HG02759 (cell line): ENCODE measurements around the gene RNF157.

Experiments used
- ATAC-seq: cut with Tn5 transposase; IDR thresholded peaks from one replicate; pipeline ENCODE4 v1.9.1; 2021; ENCODE audit warnings: mild to moderate bottlenecking, moderate library complexity; ENCODE audit not compliant: unreplicated experiment

The RNF157 gene

DNA sequence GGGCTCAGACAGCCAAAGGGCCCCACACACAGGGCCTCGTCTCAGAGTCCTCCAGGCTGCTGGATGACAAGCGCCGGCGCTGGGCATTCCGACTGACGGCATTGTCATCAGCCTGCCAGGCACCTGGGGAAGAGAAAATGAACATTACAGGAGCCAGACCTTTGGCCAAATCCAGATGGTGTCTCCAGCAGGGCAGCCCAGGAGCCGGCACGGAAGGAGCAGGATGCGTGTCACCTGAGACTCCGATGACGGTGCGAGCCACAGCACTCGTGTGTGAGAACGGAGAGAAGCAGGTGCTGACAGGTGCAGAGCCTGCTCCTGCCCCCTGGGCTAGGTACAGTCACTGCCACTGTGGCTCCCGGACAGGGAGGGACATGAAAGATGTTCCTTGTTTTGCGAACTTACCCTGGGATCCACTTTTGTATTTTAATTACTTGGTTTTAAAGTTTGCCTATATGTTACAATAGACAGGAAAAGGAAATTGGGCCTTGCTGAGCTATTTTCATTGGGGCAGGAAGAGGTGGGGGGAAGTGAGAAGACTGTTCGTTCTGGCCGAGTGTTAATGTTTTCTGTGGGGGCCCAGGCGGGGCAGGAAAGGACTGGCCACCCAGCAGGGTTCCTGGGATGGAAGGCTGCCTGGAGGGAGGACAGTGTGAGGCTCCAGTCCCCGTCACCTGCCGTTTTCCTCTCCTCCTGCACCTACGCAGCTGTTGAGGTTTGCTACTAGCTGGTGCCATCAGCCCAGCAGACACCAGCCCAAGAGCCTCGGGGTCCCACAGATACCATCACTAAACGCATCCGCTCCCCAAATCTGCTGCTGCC lies 94.9 kb downstream of the RNF157 start:
- ATAC-seq, result no peak

GRCh38 chr17:76142585-76143041 lies 97.7 kb downstream of the RNF157 start:
- no peak for ATAC-seq

GRCh38 chr17:76142039-76142584 lies 98.2 kb downstream of the RNF157 start:
- ATAC-seq, result no peak

DNA sequence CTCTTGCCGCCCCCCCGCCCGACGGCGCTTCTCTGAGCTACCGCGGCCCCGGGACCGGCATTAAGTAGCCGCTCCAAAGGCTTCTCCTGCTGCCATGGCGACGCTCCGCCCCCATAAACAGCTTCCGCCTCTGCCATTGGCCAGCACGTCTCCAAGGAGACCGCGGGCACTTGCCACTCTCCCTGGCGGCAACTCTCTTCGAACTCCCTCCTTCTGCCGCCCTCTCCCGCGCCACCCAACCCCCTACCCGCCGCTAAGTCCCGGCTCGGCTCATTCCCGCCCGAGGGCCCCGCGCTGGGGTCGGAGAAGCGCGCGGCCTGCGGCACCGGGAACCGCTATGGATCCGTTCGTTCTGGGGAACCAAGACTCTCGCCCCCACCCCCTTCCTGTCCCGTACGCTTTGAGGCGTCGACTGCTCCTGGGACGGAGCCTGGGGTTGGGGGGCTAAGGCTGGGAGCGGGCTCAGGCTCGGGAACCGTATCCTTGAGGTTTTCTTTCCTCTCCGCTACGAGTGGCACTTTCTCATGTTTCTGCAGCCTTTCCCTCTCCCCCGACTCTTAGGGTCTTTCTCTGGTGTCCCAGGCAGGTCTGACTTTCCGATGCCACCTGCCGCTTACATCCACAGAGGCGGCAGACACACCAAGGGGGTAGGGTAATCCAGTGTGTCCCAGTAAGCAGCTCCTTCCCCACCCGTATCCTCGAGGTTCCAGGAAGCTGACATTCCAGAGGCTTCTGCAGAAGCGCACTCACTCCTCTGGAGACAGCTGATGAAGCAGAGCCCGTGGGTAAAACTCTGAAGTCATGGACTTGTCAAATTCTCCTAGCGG lies 98.9 kb downstream of the RNF157 start, which contains the start of gene FOXJ1:
FOXJ1 (minus strand) TSS at position 34 of the 827 bp plus-strand sequence. CDS start 850 bp downstream, outside the sequence.
- ATAC-seq, result peak; percentile 78

DNA sequence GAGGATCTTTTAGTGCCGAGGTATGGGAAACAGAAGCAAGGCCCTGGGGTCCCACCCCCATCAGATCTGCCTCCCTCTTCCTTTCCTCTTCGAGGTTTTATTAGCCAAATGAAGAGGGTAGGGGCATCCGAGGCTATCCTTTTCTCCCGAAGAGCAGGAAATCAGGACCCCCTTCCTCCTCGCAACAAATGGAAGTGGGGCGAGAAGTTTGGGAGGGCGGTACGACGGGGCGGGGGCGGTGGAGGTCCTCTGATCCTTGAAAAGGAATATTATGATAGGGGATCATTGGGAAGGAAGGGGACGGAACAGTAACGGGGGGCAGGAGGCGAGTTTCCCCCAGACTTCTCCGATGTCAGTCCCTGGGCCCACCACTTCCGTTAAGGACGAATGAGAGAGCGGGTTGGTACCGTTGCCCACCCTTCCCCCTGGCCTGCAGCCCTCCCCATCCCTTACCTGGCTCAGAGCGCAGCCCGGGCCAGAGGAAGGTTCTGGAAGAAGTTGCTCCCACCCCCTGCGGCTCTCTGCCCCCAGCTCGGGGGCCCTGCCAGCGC lies 99.6 kb downstream of the RNF157 start:
- ATAC-seq, result peak; percentile 14

DNA sequence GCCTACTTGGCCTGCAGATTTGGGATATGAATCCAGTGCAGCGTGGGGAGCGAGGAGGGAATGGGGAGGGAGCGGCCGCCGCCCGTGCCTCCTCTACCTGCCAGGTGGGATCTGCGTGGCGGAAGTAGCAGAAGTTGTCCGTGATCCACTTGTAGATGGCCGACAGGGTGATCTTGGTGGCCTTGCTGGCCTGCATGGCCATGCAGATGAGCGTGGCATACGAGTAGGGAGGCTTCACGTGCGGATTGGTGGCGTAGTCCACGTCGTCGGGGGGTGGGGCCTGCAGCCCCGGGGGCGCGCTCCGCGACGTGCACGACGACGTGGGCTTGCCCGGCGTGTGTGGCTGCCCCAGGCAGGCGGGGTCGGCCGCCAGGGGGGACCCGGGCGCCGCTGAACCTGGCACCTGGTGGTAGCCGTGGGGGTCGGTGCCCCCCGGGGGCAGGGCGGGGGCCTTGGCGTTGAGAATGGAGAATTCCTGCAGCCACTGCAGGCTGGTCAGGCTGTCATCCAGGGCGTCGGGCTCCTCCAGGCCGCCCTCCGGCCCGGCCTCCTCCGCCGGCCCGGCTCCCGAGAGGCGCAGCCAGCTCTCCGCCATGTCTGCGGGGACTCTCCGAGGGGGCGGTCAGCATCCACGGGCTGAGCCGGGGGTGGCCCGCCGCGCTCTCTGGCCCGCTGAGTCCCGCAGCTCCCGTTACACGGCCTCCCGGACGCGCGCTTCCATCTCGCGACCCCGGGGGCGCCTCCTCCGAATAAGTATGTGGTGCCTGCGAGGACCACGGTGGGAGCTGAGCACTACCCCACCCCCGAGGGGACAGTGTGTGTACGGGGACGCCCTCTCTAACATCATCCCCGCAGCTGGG lies 100.3 kb downstream of the RNF157 start:
- ATAC-seq, result no peak

DNA sequence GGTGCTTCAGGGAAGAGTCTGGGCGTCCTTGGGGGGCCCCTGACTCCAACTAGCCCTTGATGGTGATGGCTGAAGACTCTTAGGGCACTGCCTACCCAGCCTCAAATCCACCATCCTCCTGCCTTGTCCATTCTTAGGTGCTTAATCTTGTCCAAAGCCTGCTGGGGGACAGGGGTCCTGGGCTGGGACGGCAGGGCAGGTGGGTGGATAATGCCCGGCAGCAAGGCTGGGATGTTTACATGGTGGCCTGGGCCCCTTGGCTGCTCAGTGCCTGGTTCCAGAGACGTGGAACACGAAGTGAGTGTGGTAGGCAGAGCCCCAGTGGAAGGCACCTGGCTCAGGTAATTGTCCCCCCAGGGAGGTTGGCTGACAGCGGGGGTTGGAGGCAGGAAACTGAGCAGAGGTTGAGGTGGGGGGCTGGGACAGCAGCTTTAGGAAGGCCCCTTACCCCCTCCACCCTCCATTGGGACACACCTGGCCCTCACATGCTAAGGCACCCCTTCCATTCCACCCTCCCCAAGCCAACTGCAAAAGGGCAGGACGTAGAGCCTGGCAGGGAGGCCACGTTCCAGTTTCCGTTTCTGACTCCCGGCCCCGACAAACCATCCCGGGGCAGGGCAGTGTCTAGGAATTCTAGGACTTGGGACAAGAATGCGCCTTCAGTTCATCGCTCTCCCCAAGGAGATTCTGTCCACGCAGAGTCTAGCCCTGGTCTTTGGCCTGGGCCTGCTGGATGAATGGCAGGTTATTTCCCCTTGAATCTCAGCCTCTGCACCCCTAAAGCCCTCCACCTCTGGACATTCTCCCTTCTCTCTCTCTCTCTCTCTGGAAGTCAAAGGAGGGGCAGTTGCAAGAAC lies 101.2 kb downstream of the RNF157 start:
- ATAC-seq, result no peak

- no peak for ATAC-seq
Measured at GRCh38 chr17:76138234-76138895, 101.9 kb downstream of the RNF157 start.

DNA sequence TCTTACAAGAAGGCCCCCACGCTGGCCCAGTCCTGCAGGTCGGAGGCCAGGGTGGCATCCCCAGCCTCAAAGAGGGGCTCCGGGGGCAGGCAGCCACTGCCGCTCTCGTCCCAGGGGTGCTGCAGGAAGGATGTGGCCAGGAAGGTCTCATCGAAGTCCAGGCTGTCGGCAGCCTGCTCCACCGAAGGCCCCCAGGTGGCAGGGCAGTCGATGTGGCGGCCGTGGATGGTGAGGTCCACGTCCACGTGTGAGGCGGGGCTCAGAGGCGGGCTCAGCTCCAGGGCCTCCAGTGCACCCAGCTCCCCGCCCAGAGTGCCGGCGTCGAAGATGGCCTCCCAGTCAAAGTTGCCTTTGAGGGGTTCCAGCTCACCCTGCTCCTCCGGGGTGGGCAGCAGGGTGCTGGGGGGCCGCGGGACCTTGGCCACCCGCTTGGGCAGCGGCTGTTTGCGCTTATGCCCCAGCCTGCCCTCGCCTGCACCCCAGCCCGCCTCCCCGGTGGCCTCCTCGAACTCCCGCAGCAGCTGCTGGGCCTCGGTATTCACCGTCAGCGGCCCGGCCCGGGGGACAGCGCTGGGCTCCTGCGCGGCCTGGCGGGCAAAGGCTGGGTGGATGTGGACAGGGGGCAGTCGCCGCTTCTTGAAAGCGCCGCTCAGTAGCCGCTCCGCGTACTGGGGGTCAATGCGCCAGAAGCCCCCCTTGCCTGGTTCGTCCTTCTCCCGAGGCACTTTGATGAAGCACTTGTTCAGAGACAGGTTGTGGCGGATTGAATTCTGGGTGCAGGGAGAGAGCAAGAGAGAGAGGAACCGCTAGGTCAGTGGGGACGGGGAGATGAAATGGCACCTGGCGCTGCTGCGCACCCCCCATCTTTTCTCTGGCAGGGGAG lies 102.7 kb downstream of the RNF157 start:
- ATAC-seq, result no peak

DNA sequence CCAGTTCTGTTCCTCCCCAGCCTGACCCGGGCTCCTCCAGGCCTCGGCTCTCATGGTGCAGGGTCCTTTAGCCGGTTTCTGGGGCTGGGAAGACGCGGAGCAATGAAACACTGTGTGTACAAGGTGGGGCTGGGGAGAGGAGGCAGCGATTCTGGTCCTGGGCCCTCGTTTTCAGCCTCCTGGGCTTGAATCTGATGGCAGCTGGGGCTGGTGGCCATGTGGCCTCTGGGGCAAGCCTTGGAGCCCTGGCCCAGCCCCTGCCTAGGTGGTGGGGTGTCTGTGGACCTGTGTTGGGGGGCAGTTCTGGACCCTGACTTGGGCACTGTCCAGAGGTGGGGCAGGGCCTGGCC lies 103.3 kb downstream of the RNF157 start:
- no peak for ATAC-seq

DNA sequence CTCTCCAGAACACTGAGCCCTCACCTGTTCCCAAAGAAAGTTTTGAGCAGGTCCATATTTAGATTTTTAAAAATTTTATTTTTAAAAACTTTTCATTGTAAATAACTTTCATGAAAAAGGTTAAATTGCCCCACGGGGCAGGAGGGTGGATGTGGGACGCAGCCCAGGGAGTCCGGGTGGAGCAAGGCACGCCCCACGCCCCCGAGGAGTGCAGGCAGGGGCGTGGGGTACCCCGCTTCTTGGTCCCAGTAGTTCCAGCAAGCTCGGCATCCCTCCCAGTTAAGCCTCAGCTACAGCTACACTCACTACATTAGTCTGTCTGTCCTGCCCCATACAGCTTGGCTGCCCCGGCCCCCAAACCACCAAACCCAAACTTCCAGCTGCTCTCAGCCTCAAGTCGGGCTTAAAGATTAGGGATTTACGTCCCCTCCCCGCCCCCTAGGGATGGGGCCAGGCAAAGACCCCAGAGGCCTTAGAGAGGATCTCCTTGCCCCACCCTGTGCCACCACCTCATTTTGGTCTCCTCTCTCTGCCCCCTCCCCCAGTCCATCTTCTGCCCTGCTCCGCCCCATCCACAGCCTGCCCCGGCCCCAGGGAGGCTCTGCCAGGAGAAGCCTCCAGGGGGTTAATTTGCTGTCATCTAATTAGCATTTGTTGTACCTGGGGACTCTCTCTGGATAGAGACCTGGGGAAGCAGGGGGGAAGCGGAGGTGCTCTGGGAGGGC lies 103.9 kb downstream of the RNF157 start:
- no peak for ATAC-seq

GRCh38 chr17:76135810-76136188 lies 104.5 kb downstream of the RNF157 start:
- ATAC-seq, result no peak

GRCh38 chr17:76134911-76135809 lies 105.1 kb downstream of the RNF157 start:
- ATAC-seq, result no peak

DNA sequence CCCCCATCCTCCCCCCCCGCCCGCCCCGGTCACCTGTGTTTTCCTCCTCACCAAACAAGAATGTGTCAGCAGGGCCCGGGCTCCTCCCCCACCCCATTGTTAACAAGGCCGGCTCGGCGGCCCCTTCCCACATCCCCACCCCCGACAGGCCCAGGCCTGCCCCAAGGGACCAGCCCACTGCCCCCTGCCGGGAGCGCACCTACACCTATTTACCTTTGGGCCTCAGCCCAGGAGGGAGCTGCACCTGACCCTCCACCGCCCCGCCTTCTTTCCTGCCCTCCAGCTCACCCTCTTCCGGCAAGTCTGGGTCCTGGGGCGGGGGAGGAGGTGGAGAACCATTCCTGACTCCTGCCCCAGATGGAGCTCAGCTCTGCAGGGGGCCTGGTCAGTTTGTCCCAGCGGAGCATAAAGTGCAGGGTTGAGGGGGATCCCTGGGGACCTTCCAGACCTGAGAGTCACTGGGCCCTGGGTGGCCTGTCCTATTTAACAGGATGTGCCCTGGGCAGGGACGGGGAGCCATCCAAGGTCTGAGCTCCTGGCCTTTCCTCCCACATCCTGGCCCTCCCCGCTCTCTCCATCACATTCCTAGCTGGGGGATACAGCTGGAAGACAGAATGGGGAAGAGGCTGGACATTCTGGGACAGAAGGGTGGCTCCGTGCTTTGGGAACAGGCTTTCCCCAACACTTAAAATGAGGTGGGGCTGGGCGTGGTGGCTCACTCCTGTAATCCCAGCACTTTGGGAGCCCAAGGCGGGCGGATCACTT lies 107.5 kb downstream of the RNF157 start:
- ATAC-seq, result no peak

GRCh38 chr17:76131692-76132573 lies 108.4 kb downstream of the RNF157 start:
- ATAC-seq, result no peak
